Activated CD8-positive, alpha-beta memory T cell treated with anti-CD3 and anti-CD28 coated beads for 4 hours (primary cell): ENCODE results near the gene NUDT4.
"Not testable (repeated sequence)": the region's sequence is repeated elsewhere in the genome, so short reads cannot be mapped to it uniquely, and the experiment has no call there.

Experiments used
- DNase-seq, 2 donors: peaks; one replicate each; pipeline ENCODE4 v3.0.0-alpha.2; 2020; ENCODE audit warnings: low read depth in 2 of 2

NUDT4 gene

GRCh38 chr12:93427779-93428564 lies 50.2 kb downstream of the NUDT4 start:
- DNase-seq = no peak

GRCh38 chr12:93429448-93429847 lies 51.7 kb downstream of the NUDT4 start:
- DNase-seq = no peak

GRCh38 chr12:93429852-93430251 lies 52.1 kb downstream of the NUDT4 start:
- DNase-seq = no peak

GRCh38 chr12:93430280-93430679 lies 52.6 kb downstream of the NUDT4 start:
- DNase-seq = no peak

- DNase-seq = not testable (repeated sequence)
Observed at GRCh38 chr12:93432031-93432430, 54.3 kb downstream of the NUDT4 start.

GRCh38 chr12:93434256-93434865 lies 56.6 kb downstream of the NUDT4 start:
- DNase-seq = no peak

GRCh38 chr12:93438266-93439050 lies 60.7 kb downstream of the NUDT4 start:
- no peak for DNase-seq

GRCh38 chr12:93440043-93440835 lies 62.5 kb downstream of the NUDT4 start:
- no peak for DNase-seq

GRCh38 chr12:93441081-93441616 lies 63.4 kb downstream of the NUDT4 start:
- peak in 1 of 2 donors; percentile 2 for DNase-seq

GRCh38 chr12:93441617-93442410 lies 64.1 kb downstream of the NUDT4 start, which contains the start of gene UBE2N:
Gene UBE2N, minus strand, starts transcription at chr12:93441947. Its CDS starts 63 bp downstream, at chr12:93441884.
- DNase-seq = peak; percentile 91

- no peak for DNase-seq
Observed at GRCh38 chr12:93442411-93443340, 65.0 kb downstream of the NUDT4 start.

GRCh38 chr12:93443576-93443975 lies 65.9 kb downstream of the NUDT4 start:
- no peak for DNase-seq

- no peak for DNase-seq
Observed at GRCh38 chr12:93447555-93448290, 70.0 kb downstream of the NUDT4 start.

- no peak for DNase-seq
Observed at GRCh38 chr12:93448796-93449195, 71.1 kb downstream of the NUDT4 start.

- DNase-seq = no peak
Observed at GRCh38 chr12:93449277-93449676, 71.6 kb downstream of the NUDT4 start.

GRCh38 chr12:93451423-93452158 lies 73.9 kb downstream of the NUDT4 start:
- no peak for DNase-seq

GRCh38 chr12:93453633-93454032 lies 75.9 kb downstream of the NUDT4 start:
- no peak for DNase-seq

GRCh38 chr12:93456077-93456476 lies 78.4 kb downstream of the NUDT4 start:
- no peak for DNase-seq
